H1 (cell line): ENCODE measurements around the gene PWP1. TPM values are rescaled to one million over a fixed set of nuclear protein-coding genes. Genes with fewer than 3 reads are reported as not detected.

ENCODE experiments used
- CHD1 ChIP-seq: IDR thresholded peaks from 2 replicates; pipeline ENCODE4 v1.6.1; 2012; ENCODE audit warnings: low read depth, low read length, improper control_type of control experiment
- EZH2 ChIP-seq: fragments of 200-600 bp; sonication (generic); IDR thresholded peaks from 2 replicates; pipeline ENCODE4 v1.7.1; 2012; ENCODE audit warnings: low read depth, mild to moderate bottlenecking, moderate library complexity, low read length, inconsistent platforms; ENCODE audit not compliant: severe bottlenecking
- JUND ChIP-seq: IDR thresholded peaks from 2 replicates; pipeline ENCODE4 v1.6.1; 2011; ENCODE audit warnings: mild to moderate bottlenecking, improper control_type of control experiment, low read length
- KDM5A ChIP-seq: fragments of 200-600 bp; IDR thresholded peaks from 2 replicates; pipeline ENCODE4 v1.7.1; 2012; ENCODE audit warnings: mild to moderate bottlenecking, low read length, inconsistent platforms, mixed read lengths
- MAFK ChIP-seq: IDR thresholded peaks from 2 replicates; pipeline ENCODE4 v1.6.1; 2012; ENCODE audit warnings: low read depth, mild to moderate bottlenecking, improper control_type of control experiment, low read length
- NANOG ChIP-seq: IDR thresholded peaks from 2 replicates; pipeline ENCODE4 v1.6.1; 2011; ENCODE audit warnings: low read length, low read depth, mild to moderate bottlenecking, inconsistent platforms; ENCODE audit not compliant: insufficient read depth, poor library complexity, severe bottlenecking
- POLR2A ChIP-seq, 2 experiments: IDR thresholded peaks; 1 replicate in 1 of 2; 2 replicates in 1 of 2; pipeline ENCODE4 v1.6.1; 2011; ENCODE audit warnings: low read depth in 2 of 2, low read length in 2 of 2, mild to moderate bottlenecking in 2 of 2; ENCODE audit errors: control extremely low read depth in 1 of 2
- POU5F1 ChIP-seq: IDR thresholded peaks from 2 replicates; pipeline ENCODE4 v1.6.1; 2011; ENCODE audit warnings: low read depth, mild to moderate bottlenecking, low read length, moderate library complexity
- RBBP5 ChIP-seq: IDR thresholded peaks from 2 replicates; pipeline ENCODE4 v1.7.1; 2012; ENCODE audit warnings: low read depth, mild to moderate bottlenecking, inconsistent platforms, low read length, moderate library complexity, borderline replicate concordance
- RXRA ChIP-seq: IDR thresholded peaks from 2 replicates; pipeline ENCODE4 v1.6.1; 2011; ENCODE audit warnings: low read depth, mild to moderate bottlenecking, low read length, moderate library complexity; ENCODE audit not compliant: insufficient read depth
- SIN3A ChIP-seq, 2 experiments: IDR thresholded peaks in 1 of 2; conservative IDR thresholded peaks in 1 of 2; 2 replicates each; pipeline ENCODE4 v1.6.1; 2011 to 2012; ENCODE audit warnings: low read length in 2 of 2, improper control_type of control experiment in 1 of 2, low read depth in 1 of 2, mild to moderate bottlenecking in 1 of 2
- SIX5 ChIP-seq: IDR thresholded peaks from 2 replicates; pipeline ENCODE4 v1.6.1; 2011; ENCODE audit warnings: mild to moderate bottlenecking, low read depth, low read length
- SP1 ChIP-seq: IDR thresholded peaks from 2 replicates; pipeline ENCODE4 v1.6.1; 2011; ENCODE audit warnings: low read depth, low read length
- TAF1 ChIP-seq: IDR thresholded peaks from 2 replicates; pipeline ENCODE4 v1.6.1; 2011; ENCODE audit warnings: mild to moderate bottlenecking, low read depth, low read length
- TCF12 ChIP-seq: IDR thresholded peaks from 2 replicates; pipeline ENCODE4 v1.6.1; 2011; ENCODE audit warnings: low read depth, mild to moderate bottlenecking, low read length
- ZNF274 ChIP-seq: IDR thresholded peaks from 2 replicates; pipeline ENCODE4 v1.7.0; 2012; ENCODE audit warnings: low read length, borderline replicate concordance; ENCODE audit errors: extremely low read depth
- polyA plus RNA-seq, 7 experiments: library from polyadenylated mRNA; depleted of rRNA in 3 of 7; stranded (reverse) in 5 of 7; unstranded in 2 of 7; fragments of >200 nt in 5 of 7; fragments of 200-250 nt in 2 of 7; gene quantifications; 1 replicate in 5 of 7; 2 replicates in 1 of 7; 4 replicates in 1 of 7; pipeline versions ENCODE4 v1.2.1 to v1.2.3, GENCODE V29; 2011 to 2013; ENCODE audit warnings: missing spikeins in 2 of 7, mixed read lengths in 2 of 7
- total RNA-seq: library from RNA; stranded (reverse); fragmentation: NEBNext Ultra II Directional; extraction: Animal tissue kit (Norgen Biotek cat#: 25700); gene quantifications from 2 replicates; pipeline ENCODE4 v1.2.1, GENCODE V29; 2021

Gene PWP1
- total and polyA plus RNA-seq, 2 of the 8 experiments (the other 6 are each of a cell fraction or from before 2014, with no cell fraction given) = 57.8 to 78.5 TPM

DNA sequence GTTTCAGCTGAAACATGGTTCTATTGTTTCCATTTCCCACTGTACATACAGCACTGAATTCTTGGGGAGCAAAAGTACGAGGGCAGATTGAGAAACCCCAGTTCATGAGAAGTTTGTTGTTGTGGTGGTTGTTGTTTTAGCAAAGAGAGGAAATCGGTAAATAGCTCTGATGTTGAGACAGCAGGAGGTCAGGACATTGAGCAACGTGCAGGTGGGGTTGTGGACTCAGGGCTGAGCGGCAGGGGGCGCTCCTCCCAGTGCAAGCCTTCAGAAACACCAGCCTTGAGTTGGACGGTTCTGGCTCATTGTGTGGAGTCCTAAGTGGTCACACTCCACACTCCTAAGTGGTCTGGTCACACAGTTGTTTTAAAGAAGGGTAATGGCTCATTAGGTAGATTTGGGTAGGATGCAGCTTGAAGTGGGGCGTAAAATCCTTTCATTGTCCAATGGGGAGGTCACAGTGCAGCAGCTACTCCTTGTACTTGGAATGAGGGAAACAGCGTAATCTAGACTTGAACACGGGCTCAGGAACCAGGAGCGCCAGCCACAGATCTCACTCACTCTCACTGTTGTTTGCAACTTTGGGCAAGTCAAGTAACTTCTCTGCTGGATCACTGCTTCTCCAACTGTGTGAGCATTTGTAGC, 14.5 kb upstream of the PWP1 start (continued):
- TF ChIP-seq SIX5 (no peak), NANOG (no peak), EZH2 (no peak), SP1 (no peak), SIN3A (conservative IDR thresholded peaks at IDR 0.05 in 1 of 2, IDR thresholded peaks at IDR 0.05 in 1 of 2; ENCODE audit: low read depth in 1 of 2, low read length in 2 of 2) (no peak), MAFK (no peak), KDM5A (no peak), ZNF274 (no peak), POLR2A (IDR thresholded peaks at IDR 0.05; ENCODE audit: control extremely low read depth in 1 of 2, low read depth in 2 of 2, low read length in 2 of 2) (no peak), POU5F1 (no peak), TAF1 (no peak), RXRA (no peak), TCF12 (0 out of 2 replicates have a peak, but pooled peaks have one; percentile 67), CHD1 (no peak), RBBP5 (no peak), JUND (0 out of 2 replicates have a peak, but pooled peaks have one; percentile 11)
